NT2/D1 (cell line): Measurements from ENCODE around the gene FAF2.
"Not testable (repeated sequence)": the region's sequence is repeated elsewhere in the genome, so short reads cannot be mapped to it uniquely, and the experiment has no call there.

Source experiments
- DNase-seq: peaks from one replicate; pipeline ENCODE4 v3.0.0-alpha.2; 2011; ENCODE audit warnings: low read depth, low spot score
- H3K27me3 ChIP-seq: 2 replicates; pipeline ENCODE4 v1.6.0; 2011; ENCODE audit warnings: mild to moderate bottlenecking; ENCODE audit not compliant: insufficient read length, insufficient read depth
- H3K36me3 ChIP-seq: 2 replicates; pipeline ENCODE4 v1.6.1; 2011; ENCODE audit warnings: mild to moderate bottlenecking, low read length, mixed read lengths; ENCODE audit not compliant: insufficient read depth, insufficient read length
- H3K4me1 ChIP-seq: 2 replicates; pipeline ENCODE4 v1.5.1; 2011; ENCODE audit not compliant: insufficient read depth, insufficient read length
- H3K4me3 ChIP-seq: 2 replicates; pipeline ENCODE4 v1.5.1; 2011; ENCODE audit warnings: low read depth; ENCODE audit not compliant: insufficient read length
- H3K9ac ChIP-seq: 2 replicates; pipeline ENCODE4 v1.6.0; 2011; ENCODE audit warnings: low read depth; ENCODE audit not compliant: insufficient read length
- H3K9me3 ChIP-seq: 2 replicates; pipeline ENCODE4 v1.5.1; 2011; ENCODE audit warnings: mild to moderate bottlenecking, low read length; ENCODE audit not compliant: insufficient read depth
- SUZ12 ChIP-seq: IDR thresholded peaks from 2 replicates; pipeline ENCODE4 v1.6.1; 2011; ENCODE audit not compliant: insufficient read length, insufficient read depth; ENCODE audit errors: extremely low read depth
- YY1 ChIP-seq: IDR thresholded peaks from 2 replicates; pipeline ENCODE4 v1.6.1; 2011; ENCODE audit not compliant: insufficient read length, insufficient read depth
- ZNF274 ChIP-seq: IDR thresholded peaks from 2 replicates; pipeline ENCODE4 v1.6.1; 2011; ENCODE audit warnings: mild to moderate bottlenecking, low read depth, low read length

The FAF2 gene

GRCh38 chr5:176548967-176549444 is 100.8 kb downstream of the FAF2 start, which contains the start of gene CDHR2:
TSS of gene CDHR2 (plus strand) at chr5:176549342. CDS start at chr5:176565353, 16,011 bp downstream.
- TF ChIP-seq ZNF274 (no peak), YY1 (no peak), SUZ12 (no peak)
- H3K9me3 ChIP-seq: no peaks in the 10 kb centered on the region
- H3K36me3 ChIP-seq: no peaks in the 10 kb centered on the region
- no peaks in the 10 kb centered on the region for H3K27me3 ChIP-seq
- H3K9ac ChIP-seq: peak within 1 kb of the TSS; percentile 32
- peaks cover 12% of the 10 kb centered on the region for H3K4me1 ChIP-seq
- no peak within 1 kb of the TSS for H3K4me3 ChIP-seq
- DNase-seq: no peak

GRCh38 chr5:176549871-176550270 is 101.7 kb downstream of the FAF2 start:
- H3K4me3 ChIP-seq: no peak overlapping the region
- no peak overlapping the region for H3K9ac ChIP-seq
- H3K27me3 ChIP-seq: no peaks in the 10 kb centered on the region
- TF ChIP-seq YY1: no peak
- no peak for TF ChIP-seq ZNF274
- TF ChIP-seq SUZ12: no peak
- H3K4me1 ChIP-seq: peaks cover 13% of the 10 kb centered on the region
- no peaks in the 10 kb centered on the region for H3K36me3 ChIP-seq
- no peak for DNase-seq
- H3K9me3 ChIP-seq: no peaks in the 10 kb centered on the region

- Histone ChIP-seq H3K9ac (no peak overlapping the region), H3K9me3 (no peaks in the 10 kb centered on the region), H3K27me3 (no peaks in the 10 kb centered on the region), H3K4me3 (no peak overlapping the region), H3K4me1 (peaks cover 17% of the 10 kb centered on the region), H3K36me3 (no peaks in the 10 kb centered on the region)
- DNase-seq: no peak
- TF ChIP-seq YY1: no peak
- no peak for TF ChIP-seq ZNF274
- TF ChIP-seq SUZ12: no peak
These were observed 102.2 kb downstream of the FAF2 start for GRCh38 chr5:176550275-176550831.

- H3K4me1 ChIP-seq: peaks cover 13% of the 10 kb centered on the region
- DNase-seq, H3K27me3 ChIP-seq, H3K4me3 ChIP-seq, H3K36me3 ChIP-seq, H3K9ac ChIP-seq, H3K9me3 ChIP-seq: not testable (repeated sequence)
These were observed 102.8 kb downstream of the FAF2 start for GRCh38 chr5:176550937-176551336.

- Histone ChIP-seq H3K4me1 (peaks cover 13% of the 10 kb centered on the region), H3K9ac (no peak overlapping the region), H3K27me3 (no peaks in the 10 kb centered on the region), H3K36me3 (no peaks in the 10 kb centered on the region), H3K9me3 (no peaks in the 10 kb centered on the region), H3K4me3 (no peak overlapping the region)
- DNase-seq: no peak
- no peak for TF ChIP-seq ZNF274
- no peak for TF ChIP-seq YY1
- TF ChIP-seq SUZ12: no peak
These were observed 104.2 kb downstream of the FAF2 start for GRCh38 chr5:176552332-176552869.

- Histone ChIP-seq H3K27me3 (no peaks in the 10 kb centered on the region), H3K4me1 (peaks cover 13% of the 10 kb centered on the region), H3K36me3 (no peaks in the 10 kb centered on the region), H3K9me3 (no peaks in the 10 kb centered on the region), H3K4me3 (no peak overlapping the region), H3K9ac (no peak overlapping the region)
- DNase-seq: no peak
- TF ChIP-seq YY1: no peak
- TF ChIP-seq ZNF274: no peak
- TF ChIP-seq SUZ12: no peak
These were observed 105.3 kb downstream of the FAF2 start for GRCh38 chr5:176553260-176554085.

- Histone ChIP-seq H3K4me1 (peaks cover 11% of the 10 kb centered on the region), H3K27me3 (no peaks in the 10 kb centered on the region), H3K4me3 (no peak overlapping the region), H3K9me3 (no peaks in the 10 kb centered on the region), H3K9ac (no peak overlapping the region), H3K36me3 (no peaks in the 10 kb centered on the region)
- DNase-seq: no peak
- TF ChIP-seq YY1: no peak
- no peak for TF ChIP-seq SUZ12
- TF ChIP-seq ZNF274: no peak
These were observed 109.7 kb downstream of the FAF2 start for GRCh38 chr5:176557846-176558245.
